Measurements from ENCODE around the gene KCNJ4.
"Not testable (repeated sequence)": the region's sequence is repeated elsewhere in the genome, so short reads cannot be mapped to it uniquely, and the experiment has no call there.

Gene KCNJ4

DNA sequence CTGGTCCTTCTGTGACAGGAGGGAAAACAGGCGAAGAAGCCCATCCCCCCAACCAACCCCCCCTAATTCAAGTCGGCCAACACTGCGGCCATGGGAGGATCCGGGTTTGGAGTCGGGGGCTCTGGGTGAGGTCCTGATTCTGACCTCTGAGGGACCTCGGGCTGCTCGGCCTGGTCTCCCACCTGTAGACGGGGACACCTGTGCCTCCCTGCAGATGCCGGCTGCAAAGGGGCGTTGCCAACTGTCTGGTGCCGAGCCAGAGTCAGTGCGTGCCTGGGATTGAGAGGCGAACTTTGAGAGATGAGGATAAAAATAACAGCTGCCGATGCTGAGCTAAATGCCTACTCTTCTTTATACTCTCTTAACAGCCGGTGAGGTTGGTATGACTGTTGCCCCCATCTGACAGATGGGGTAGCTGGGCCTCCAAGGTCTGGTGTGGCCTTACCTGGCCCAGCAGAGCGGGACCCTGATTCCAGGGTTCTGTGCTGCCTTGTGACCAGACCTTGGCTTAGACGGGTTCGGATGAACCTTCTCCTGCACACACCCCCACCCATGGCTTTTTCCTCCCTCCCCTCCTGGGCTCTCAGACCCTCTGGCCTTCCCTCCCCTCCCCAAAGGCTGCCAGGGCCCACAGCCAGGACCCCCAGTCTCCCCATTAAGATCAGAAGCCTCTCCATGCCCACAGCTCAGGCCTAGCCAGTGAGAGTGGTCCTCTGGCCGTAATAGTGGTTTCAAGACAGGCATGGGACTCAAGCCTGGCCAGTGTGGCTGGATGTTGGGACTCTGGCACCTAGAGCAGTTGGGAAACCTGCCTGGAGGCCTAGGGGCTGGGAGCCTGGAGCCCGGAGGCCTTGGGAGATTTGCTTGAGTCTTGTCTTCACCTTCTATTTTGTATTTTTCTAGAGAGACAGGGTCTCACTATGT lies 41.7 kb downstream of the KCNJ4 start:
- DNase-seq (ENCODE audit: low read depth), result no peak
- no peak overlapping the region for H3K4me3 ChIP-seq (ENCODE audit: low read depth, low read length)
- TF ChIP-seq, protein P1, sequence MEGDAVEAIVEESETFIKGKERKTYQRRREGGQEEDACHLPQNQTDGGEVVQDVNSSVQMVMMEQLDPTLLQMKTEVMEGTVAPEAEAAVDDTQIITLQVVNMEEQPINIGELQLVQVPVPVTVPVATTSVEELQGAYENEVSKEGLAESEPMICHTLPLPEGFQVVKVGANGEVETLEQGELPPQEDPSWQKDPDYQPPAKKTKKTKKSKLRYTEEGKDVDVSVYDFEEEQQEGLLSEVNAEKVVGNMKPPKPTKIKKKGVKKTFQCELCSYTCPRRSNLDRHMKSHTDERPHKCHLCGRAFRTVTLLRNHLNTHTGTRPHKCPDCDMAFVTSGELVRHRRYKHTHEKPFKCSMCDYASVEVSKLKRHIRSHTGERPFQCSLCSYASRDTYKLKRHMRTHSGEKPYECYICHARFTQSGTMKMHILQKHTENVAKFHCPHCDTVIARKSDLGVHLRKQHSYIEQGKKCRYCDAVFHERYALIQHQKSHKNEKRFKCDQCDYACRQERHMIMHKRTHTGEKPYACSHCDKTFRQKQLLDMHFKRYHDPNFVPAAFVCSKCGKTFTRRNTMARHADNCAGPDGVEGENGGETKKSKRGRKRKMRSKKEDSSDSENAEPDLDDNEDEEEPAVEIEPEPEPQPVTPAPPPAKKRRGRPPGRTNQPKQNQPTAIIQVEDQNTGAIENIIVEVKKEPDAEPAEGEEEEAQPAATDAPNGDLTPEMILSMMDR (IDR thresholded peaks at IDR 0.05; ENCODE audit: insufficient read depth, low read depth, low read length, missing control alignments), result no peak

DNA sequence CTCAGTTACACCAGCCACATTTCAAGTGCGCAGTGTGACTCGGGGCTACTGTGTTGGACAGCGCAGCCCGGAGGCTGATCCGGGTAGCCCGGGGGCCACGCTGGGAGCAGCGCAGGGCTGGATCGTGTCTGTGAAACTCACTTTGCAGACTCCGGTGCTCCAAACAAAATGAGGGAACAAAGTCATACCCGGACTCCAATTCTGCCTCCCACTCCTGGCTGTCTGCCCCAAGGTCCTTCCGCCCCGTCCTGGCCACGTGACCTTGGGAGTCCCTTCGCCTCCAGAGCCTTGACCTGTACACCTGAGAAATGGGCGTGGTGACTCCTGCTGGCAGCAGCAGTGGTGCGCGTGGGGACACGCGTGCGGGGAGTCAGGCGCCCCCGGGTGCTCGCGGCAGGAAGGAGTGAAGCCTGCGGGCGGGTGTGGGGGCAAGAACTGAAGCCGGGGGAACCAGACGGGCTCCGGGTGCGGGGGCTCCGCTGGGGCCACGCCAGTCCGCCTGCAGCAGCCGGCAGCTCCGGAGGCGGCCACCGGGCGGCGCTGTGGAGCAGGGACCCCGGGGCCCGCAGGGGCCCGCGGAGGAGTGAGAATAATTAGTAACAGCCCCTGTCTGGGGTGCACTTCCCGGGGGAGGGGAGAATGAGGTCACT lies 42.4 kb downstream of the KCNJ4 start:
- H3K4me3 ChIP-seq (ENCODE audit: low read depth, low read length), result no peak overlapping the region
- no peak for DNase-seq (ENCODE audit: low read depth)

DNA sequence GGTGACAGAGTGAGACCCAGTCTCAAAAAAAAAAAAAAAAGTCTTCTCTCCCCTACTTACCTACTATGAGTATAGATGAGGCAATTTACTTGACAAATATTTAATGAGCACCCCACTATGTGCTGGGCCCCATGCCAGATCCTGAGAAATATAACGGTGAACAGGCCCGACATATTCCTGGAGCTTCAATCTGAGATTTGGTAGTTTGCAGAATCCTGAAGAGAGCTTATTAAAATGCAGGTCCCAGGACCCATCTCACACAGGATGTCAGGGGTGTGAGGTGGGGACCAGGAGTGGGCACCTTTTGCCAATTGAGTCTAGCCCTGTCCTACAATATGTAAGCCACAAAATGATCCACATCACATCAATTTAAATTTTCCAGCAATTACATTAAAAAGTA lies 44.0 kb downstream of the KCNJ4 start:
- H3K4me3 ChIP-seq (ENCODE audit: low read depth, low read length), result no peak overlapping the region

More for the DNA sequence above, 42.4 kb downstream of the KCNJ4 start:
- TF ChIP-seq, protein P1 (IDR thresholded peaks at IDR 0.05; ENCODE audit: insufficient read depth, low read depth, low read length, missing control alignments), result peak; percentile 63

DNA sequence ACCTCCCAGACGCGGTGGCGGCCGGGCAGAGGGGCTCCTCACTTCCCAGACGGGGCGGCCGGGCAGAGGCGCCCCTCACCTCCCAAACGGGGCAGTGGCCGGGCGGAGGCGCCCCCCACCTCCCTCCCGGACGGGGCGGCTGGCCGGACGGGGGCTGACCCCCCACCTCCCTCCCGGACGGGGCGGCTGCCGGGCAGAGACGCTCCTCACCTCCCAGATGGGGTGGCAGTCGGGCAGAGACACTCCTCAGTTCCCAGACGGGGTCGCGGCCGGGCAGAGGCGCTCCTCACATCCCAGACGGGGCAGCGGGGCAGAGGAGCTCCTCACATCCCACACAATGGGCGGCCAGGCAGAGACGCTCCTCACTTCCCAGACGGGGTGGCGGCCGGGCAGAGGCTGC lies 45.1 kb downstream of the KCNJ4 start:
- not testable (repeated sequence) for H3K4me3 ChIP-seq (ENCODE audit: low read depth, low read length); DNase-seq (ENCODE audit: low read depth)

More for the DNA sequence above, 44.0 kb downstream of the KCNJ4 start:
- DNase-seq (ENCODE audit: low read depth), result no peak
- TF ChIP-seq, protein P1 (IDR thresholded peaks at IDR 0.05; ENCODE audit: insufficient read depth, low read depth, low read length, missing control alignments), result no peak

DNA sequence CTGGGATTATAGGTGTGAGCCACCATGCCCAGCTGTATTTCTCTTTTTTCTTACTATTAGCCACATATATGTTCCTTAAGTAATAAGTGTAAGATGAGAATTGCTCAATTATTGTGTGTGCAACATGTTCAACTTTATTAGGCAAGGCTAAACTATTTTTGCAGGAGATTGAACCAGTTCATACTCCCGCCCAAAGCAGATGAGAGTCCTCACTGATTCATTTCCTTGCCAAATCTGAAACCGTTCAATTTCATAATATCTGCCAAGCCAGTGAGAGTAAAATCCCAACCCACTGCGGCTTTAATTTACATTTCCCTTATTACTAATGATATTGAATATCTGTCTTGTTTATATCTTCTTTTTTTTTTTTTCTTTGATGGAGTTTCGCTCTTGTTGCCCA lies 48.4 kb downstream of the KCNJ4 start:
- TF ChIP-seq, protein P1 (IDR thresholded peaks at IDR 0.05; ENCODE audit: insufficient read depth, low read depth, low read length, missing control alignments), result no peak
- no peak for DNase-seq (ENCODE audit: low read depth)
- no peak overlapping the region for H3K4me3 ChIP-seq (ENCODE audit: low read depth, low read length)

DNA sequence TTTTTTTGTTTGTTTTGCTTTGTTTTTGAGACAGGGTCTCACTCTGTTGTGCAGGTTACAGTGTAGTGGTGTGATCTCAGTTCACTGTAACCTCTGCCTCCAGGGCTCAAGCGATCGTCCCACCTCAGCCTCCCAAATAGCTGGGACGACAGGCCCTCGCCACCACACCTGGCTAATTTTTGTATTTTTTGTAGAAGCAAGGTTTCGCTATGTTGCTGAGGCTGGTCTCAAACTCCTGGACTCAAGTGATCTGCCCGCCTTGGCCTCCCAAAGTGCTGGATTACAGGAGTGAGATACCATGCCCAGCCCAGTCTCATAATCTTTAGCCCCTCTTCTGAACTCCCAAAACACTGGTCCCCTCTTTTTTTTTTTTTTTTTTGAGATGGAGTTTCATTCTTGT lies 50.6 kb downstream of the KCNJ4 start:
- H3K4me3 ChIP-seq (ENCODE audit: low read depth, low read length), result no peak overlapping the region
- TF ChIP-seq, protein P1 (IDR thresholded peaks at IDR 0.05; ENCODE audit: insufficient read depth, low read depth, low read length, missing control alignments), result no peak
- no peak for DNase-seq (ENCODE audit: low read depth)

DNA sequence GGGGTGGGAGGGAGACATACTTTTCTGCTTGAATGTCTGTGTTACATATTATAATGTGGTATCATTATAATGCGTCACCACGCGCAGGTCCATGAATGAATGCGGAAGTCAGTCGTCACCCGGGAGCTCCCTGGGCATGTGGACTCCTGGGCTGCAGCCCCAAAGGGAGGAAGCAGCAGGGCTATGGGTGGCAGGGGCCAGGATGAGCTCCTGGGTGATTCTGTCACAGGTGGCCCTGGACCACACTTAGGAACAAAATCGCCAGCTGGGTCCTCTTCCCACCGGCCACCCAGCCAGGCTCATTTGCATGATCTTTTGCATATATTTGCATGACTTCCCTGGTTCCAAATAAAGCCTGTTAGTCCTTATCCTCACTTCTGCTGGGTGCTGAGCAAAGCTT lies 51.2 kb downstream of the KCNJ4 start:
- DNase-seq (ENCODE audit: low read depth), result no peak
- TF ChIP-seq, protein P1 (IDR thresholded peaks at IDR 0.05; ENCODE audit: insufficient read depth, low read depth, low read length, missing control alignments), result no peak
- 0 out of 2 replicates have a peak overlapping the region, but pooled peaks have one; percentile 34 for H3K4me3 ChIP-seq (ENCODE audit: low read depth, low read length)

Data from GM12865 (cell line).